Measurements from ENCODE around the gene KIAA1671. TPM values are rescaled to one million over a fixed set of nuclear protein-coding genes. Genes with fewer than 3 reads are reported as not detected.

KIAA1671 gene
- total RNA-seq, 6 donors from 2014 or later = 30.9 to 57.7 (median 42.1) TPM

GRCh38 chr22:25182131-25183110 is 229.9 kb downstream of the KIAA1671 start:
- WGBS, 2 donors = 66 to 85% methylated on average over 9 to 10 of the region's 10 CpGs
- TF ChIP-seq POLR2A (IDR thresholded peaks at IDR 0.05) (no peak), POLR2AphosphoS5 (IDR thresholded peaks at IDR 0.05) (peak in 1 of 2 donors; percentile 27), CTCF (IDR thresholded peaks at IDR 0.05) (no peak)
- DNase-seq = peak in 1 of 2 donors; percentile 61

GRCh38 chr22:25183949-25184619 is 231.6 kb downstream of the KIAA1671 start:
- Histone ChIP-seq H3K27me3 (no peaks in the 10 kb centered on the region), H3K9me3 (peaks cover 0 to 7% (median 0%) of the 10 kb centered on the region in 4 donors), H3K4me1 (peaks cover 0 to 13% (median 4%) of the 10 kb centered on the region in 4 donors), H3K4me3 (no peak overlapping the region), H3K27ac (no peak overlapping the region), H3K36me3 (peaks cover 8 to 55% (median 32%) of the 10 kb centered on the region in 4 donors)
- WGBS, 2 donors = 89 to 95% methylated on average over 9 to 12 of the region's 12 CpGs
- no peak for DNase-seq
- no peak for TF ChIP-seq POLR2A (IDR thresholded peaks at IDR 0.05)
- TF ChIP-seq EP300 (IDR thresholded peaks at IDR 0.05) = no peak
- TF ChIP-seq POLR2AphosphoS5 (IDR thresholded peaks at IDR 0.05) = no peak
- no peak for TF ChIP-seq CTCF (IDR thresholded peaks at IDR 0.05)
- ATAC-seq (ENCODE audit: low FRiP score in 2 of 2) = no peak

More at GRCh38 chr22:25182131-25183110, 229.9 kb downstream of the KIAA1671 start:
- no peaks in the 10 kb centered on the region for H3K27me3 ChIP-seq
- H3K4me1 ChIP-seq = peaks cover 0 to 13% (median 4%) of the 10 kb centered on the region in 4 donors
- H3K27ac ChIP-seq = peak overlapping the region in 1 of 4 donors; percentile 0
- peak; percentile 27 for ATAC-seq (ENCODE audit: low FRiP score in 2 of 2)
- H3K36me3 ChIP-seq = peaks cover 8 to 61% (median 41%) of the 10 kb centered on the region in 4 donors
- peaks cover 0 to 7% (median 0%) of the 10 kb centered on the region in 4 donors for H3K9me3 ChIP-seq
- H3K4me3 ChIP-seq = no peak overlapping the region

- DNase-seq (no peak), ATAC-seq (ENCODE audit: low FRiP score in 2 of 2) (no peak)
- TF ChIP-seq POLR2A (IDR thresholded peaks at IDR 0.05) = no peak
- no peak for TF ChIP-seq POLR2AphosphoS5 (IDR thresholded peaks at IDR 0.05)
- TF ChIP-seq CTCF (IDR thresholded peaks at IDR 0.05) = no peak
- TF ChIP-seq EP300 (IDR thresholded peaks at IDR 0.05) = no peak
- peaks cover 8 to 54% (median 32%) of the 10 kb centered on the region in 4 donors for H3K36me3 ChIP-seq
- H3K27ac ChIP-seq = no peak overlapping the region
- H3K4me3 ChIP-seq = no peak overlapping the region
- H3K4me1 ChIP-seq = peaks cover 0 to 13% (median 4%) of the 10 kb centered on the region in 4 donors
- 87 to 93% methylated on average over 3 of the region's 3 CpGs for WGBS, 2 donors
- H3K27me3 ChIP-seq = no peaks in the 10 kb centered on the region
- no peaks in the 10 kb centered on the region for H3K9me3 ChIP-seq
These were observed 233.6 kb downstream of the KIAA1671 start for GRCh38 chr22:25186140-25186539.

- H3K27ac ChIP-seq = no peak overlapping the region
- ATAC-seq (ENCODE audit: low FRiP score in 2 of 2) = no peak
- DNase-seq = no peak
- H3K4me3 ChIP-seq = no peak overlapping the region
- H3K36me3 ChIP-seq = peaks cover 15 to 62% (median 40%) of the 10 kb centered on the region in 4 donors
- no peaks in the 10 kb centered on the region for H3K27me3 ChIP-seq
- peaks cover 0 to 7% (median 3%) of the 10 kb centered on the region in 4 donors for H3K4me1 ChIP-seq
- TF ChIP-seq CTCF (IDR thresholded peaks at IDR 0.05) (no peak), POLR2AphosphoS5 (IDR thresholded peaks at IDR 0.05) (no peak), EP300 (IDR thresholded peaks at IDR 0.05) (no peak), POLR2A (IDR thresholded peaks at IDR 0.05) (no peak)
- no peaks in the 10 kb centered on the region for H3K9me3 ChIP-seq
- 75 to 88% methylated on average over 6 of the region's 6 CpGs for WGBS, 2 donors
These were observed 235.0 kb downstream of the KIAA1671 start for GRCh38 chr22:25187469-25187868.
